ENCODE data around the gene RUVBL2.

GRCh38 chr19:48987323-48987722 lies 6.4 kb upstream of the RUVBL2 start:
- TF ChIP-seq CTCF (IDR thresholded peaks at IDR 0.05): no peak
- TF ChIP-seq POLR2A (IDR thresholded peaks at IDR 0.05): no peak
- TF ChIP-seq POLR2AphosphoS5 (IDR thresholded peaks at IDR 0.05): no peak
- TF ChIP-seq EP300 (IDR thresholded peaks at IDR 0.05): no peak

All from gastroesophageal sphincter (tissue), 3 donors.